Activated naive CD8-positive, alpha-beta T cell (primary cell): ENCODE measurements around the gene ZNF560.
"Not testable (repeated sequence)": the region's sequence is repeated elsewhere in the genome, so short reads cannot be mapped to it uniquely, and the experiment has no call there.

ENCODE experiments used
- H3K27ac Mint-ChIP-seq: one replicate; pipeline ENCODE4 v1.8.0; 2021; ENCODE audit warnings: mixed read lengths
- H3K27me3 Mint-ChIP-seq: one replicate; pipeline ENCODE4 v1.8.0; 2021; ENCODE audit warnings: mixed read lengths
- H3K36me3 Mint-ChIP-seq: one replicate; pipeline ENCODE4 v1.8.0; 2021; ENCODE audit warnings: mixed read lengths
- H3K4me1 Mint-ChIP-seq: one replicate; pipeline ENCODE4 v1.8.0; 2021; ENCODE audit warnings: low read depth, mixed read lengths
- H3K4me3 Mint-ChIP-seq: one replicate; pipeline ENCODE4 v1.8.0; 2021; ENCODE audit warnings: mild to moderate bottlenecking, mixed read lengths
- H3K9me3 Mint-ChIP-seq: one replicate; pipeline ENCODE4 v1.8.0; 2021; ENCODE audit warnings: low read depth, mixed read lengths

ZNF560 gene

GRCh38 chr19:9498183-9498902 is at the start of gene ZNF560:
TSS of gene ZNF560 (minus strand) at chr19:9498616. CDS start at chr19:9475313, 23,303 bp downstream.
- Mint-ChIP-seq H3K4me1 (peaks cover 3% of the 10 kb centered on the region), H3K4me3 (peak within 1 kb of the TSS; percentile 23), H3K27me3 (peaks cover 11% of the 10 kb centered on the region), H3K27ac (no peak within 1 kb of the TSS), H3K36me3 (peaks cover 18% of the 10 kb centered on the region), H3K9me3 (peaks cover 11% of the 10 kb centered on the region)

- no peak overlapping the region for H3K27ac Mint-ChIP-seq
- H3K4me1 Mint-ChIP-seq = no peaks in the 10 kb centered on the region
- no peak overlapping the region for H3K4me3 Mint-ChIP-seq
- H3K9me3 Mint-ChIP-seq = peaks cover 8% of the 10 kb centered on the region
- H3K36me3 Mint-ChIP-seq = peaks cover 14% of the 10 kb centered on the region
- H3K27me3 Mint-ChIP-seq = peaks cover 2% of the 10 kb centered on the region
Observed at GRCh38 chr19:9547870-9548269, 49.5 kb upstream of the ZNF560 start.

GRCh38 chr19:9541281-9541680 is 42.9 kb upstream of the ZNF560 start:
- not testable (repeated sequence) for H3K27ac Mint-ChIP-seq, H3K27me3 Mint-ChIP-seq, H3K9me3 Mint-ChIP-seq, H3K4me3 Mint-ChIP-seq
- Mint-ChIP-seq H3K36me3 (peaks cover 12% of the 10 kb centered on the region), H3K4me1 (peaks cover 17% of the 10 kb centered on the region)

GRCh38 chr19:9539921-9540320 is 41.5 kb upstream of the ZNF560 start:
- Mint-ChIP-seq H3K27ac (peak overlapping the region; percentile 86), H3K4me3 (peak overlapping the region; percentile 100), H3K4me1 (peaks cover 22% of the 10 kb centered on the region), H3K36me3 (peaks cover 24% of the 10 kb centered on the region)
- H3K27me3 Mint-ChIP-seq, H3K9me3 Mint-ChIP-seq: not testable (repeated sequence)

DNA sequence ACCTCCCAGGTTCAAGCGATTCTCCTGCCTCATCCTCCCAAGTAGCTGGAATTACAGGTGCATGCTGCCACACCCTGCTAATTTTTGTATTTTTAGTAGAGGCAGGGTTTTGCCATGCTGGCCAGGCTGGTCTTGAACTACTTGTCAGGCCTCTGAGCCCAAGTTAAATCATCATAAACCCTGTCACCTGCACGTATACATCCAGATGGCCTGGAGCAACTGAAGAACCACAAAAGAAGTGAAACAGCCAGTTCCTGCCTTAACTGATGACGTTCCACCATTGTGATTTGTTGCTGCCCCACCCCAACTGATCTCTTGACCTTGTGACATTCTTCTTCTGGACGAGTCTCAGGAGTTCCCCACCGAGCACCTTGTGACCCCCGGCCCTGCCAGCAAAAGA is 40.8 kb upstream of the ZNF560 start:
- peak overlapping the region; percentile 99 for H3K27ac Mint-ChIP-seq
- H3K9me3 Mint-ChIP-seq, H3K27me3 Mint-ChIP-seq: not testable (repeated sequence)
- peaks cover 27% of the 10 kb centered on the region for H3K36me3 Mint-ChIP-seq
- H3K4me3 Mint-ChIP-seq = peak overlapping the region; percentile 100
- peaks cover 22% of the 10 kb centered on the region for H3K4me1 Mint-ChIP-seq

- Mint-ChIP-seq H3K27ac (peak within 1 kb of the TSS; percentile 99), H3K9me3 (peaks cover 7% of the 10 kb centered on the region), H3K36me3 (peaks cover 35% of the 10 kb centered on the region)
Observed at GRCh38 chr19:9538183-9539058, 40.0 kb upstream of the ZNF560 start, which contains the start of gene ZNF426. TSS of gene ZNF426 (minus strand) at chr19:9538645. CDS start at chr19:9536232, 2,413 bp downstream.

GRCh38 chr19:9535934-9536333 is 37.5 kb upstream of the ZNF560 start:
- Mint-ChIP-seq H3K36me3 (peaks cover 54% of the 10 kb centered on the region), H3K27me3 (no peaks in the 10 kb centered on the region), H3K4me3 (peak overlapping the region; percentile 27), H3K4me1 (peaks cover 22% of the 10 kb centered on the region), H3K9me3 (peaks cover 7% of the 10 kb centered on the region), H3K27ac (no peak overlapping the region)

More at GRCh38 chr19:9538183-9539058, 40.0 kb upstream of the ZNF560 start, which contains the start of gene ZNF426:
- H3K4me1 Mint-ChIP-seq = peaks cover 22% of the 10 kb centered on the region
- H3K4me3 Mint-ChIP-seq = peak within 1 kb of the TSS; percentile 100
- no peaks in the 10 kb centered on the region for H3K27me3 Mint-ChIP-seq

DNA sequence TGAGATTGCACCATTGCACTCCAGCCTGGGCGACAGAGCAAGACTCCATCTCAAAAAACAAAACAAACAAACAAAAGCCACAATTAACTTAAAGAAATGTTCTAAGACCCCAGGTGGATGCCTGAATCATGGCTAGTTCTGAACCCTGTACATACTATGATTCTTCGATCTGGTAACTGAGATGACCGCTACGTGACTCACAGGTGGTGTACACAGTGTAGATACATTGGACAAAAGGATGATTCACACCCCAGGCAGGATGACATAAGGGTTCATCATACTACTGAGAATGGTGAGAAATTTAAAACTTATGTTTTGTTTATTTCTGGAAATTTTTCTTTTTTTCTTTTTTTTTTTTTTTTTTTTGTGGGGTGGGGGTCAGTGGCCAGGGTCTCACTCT is 33.5 kb upstream of the ZNF560 start:
- H3K27me3 Mint-ChIP-seq = no peaks in the 10 kb centered on the region
- H3K27ac Mint-ChIP-seq = no peak overlapping the region
- peaks cover 22% of the 10 kb centered on the region for H3K9me3 Mint-ChIP-seq
- peaks cover 5% of the 10 kb centered on the region for H3K4me1 Mint-ChIP-seq
- H3K4me3 Mint-ChIP-seq = no peak overlapping the region
- H3K36me3 Mint-ChIP-seq = peaks cover 72% of the 10 kb centered on the region

DNA sequence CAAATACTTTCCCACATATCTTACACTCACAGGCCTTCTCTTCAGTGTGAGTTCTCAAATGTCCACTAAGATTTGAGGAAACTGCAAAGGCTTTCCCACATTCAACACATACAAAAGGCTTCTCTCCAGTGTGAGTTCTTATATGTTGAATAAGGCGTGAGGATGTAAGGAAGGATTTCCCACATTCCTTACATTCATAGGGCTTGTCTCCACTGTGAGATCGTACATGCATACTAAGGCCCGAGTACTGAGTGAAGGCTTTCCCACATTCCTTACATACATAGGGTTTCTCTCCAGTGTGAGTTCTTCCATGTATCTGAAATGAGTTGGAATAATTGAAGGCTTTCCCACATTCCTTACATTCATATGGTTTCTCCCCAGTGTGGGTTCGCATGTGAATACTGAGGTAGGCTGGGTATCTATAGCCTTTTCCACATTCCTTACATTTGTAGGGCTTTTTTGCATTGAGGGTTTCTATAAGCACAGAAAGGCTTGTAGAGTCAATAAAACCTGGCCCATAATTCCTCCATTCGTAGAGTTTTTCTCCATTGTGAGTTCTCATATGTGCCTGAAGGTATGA is 30.4 kb upstream of the ZNF560 start:
- Mint-ChIP-seq H3K27me3 (no peaks in the 10 kb centered on the region), H3K4me1 (no peaks in the 10 kb centered on the region), H3K27ac (no peak overlapping the region), H3K4me3 (no peak overlapping the region), H3K9me3 (peaks cover 32% of the 10 kb centered on the region), H3K36me3 (peaks cover 69% of the 10 kb centered on the region)

DNA sequence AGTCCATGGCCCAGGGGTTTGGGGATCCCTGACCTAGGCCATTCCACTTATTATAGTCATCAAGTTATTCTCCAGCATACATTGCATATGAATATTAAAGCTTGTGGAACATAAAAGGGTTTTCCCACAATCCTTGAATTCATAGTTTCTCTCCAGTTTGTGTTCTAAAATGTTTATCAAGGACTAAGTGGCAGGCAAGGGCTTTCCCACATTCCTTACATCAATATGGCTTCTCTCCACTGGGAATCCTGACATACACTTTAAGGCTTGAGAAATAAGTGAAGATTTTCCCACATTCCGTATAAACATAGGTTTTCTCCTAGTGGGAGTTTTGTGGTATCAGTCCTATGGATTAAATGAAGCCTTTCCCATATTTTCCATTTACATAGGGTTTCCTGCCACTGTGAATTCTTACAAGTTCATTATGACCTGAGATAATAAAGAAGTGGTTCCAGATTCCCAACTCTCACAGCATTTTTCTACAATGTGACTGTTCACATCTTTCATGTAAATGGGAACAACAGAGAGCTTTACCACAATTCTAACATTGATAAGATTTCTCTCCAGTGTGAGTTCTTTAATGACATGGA is 25.6 kb upstream of the ZNF560 start:
- Mint-ChIP-seq H3K27me3 (no peaks in the 10 kb centered on the region), H3K27ac (no peak overlapping the region), H3K36me3 (peaks cover 49% of the 10 kb centered on the region), H3K4me3 (no peak overlapping the region), H3K4me1 (no peaks in the 10 kb centered on the region), H3K9me3 (peaks cover 35% of the 10 kb centered on the region)

- Mint-ChIP-seq H3K4me1 (no peaks in the 10 kb centered on the region), H3K9me3 (peaks cover 47% of the 10 kb centered on the region), H3K36me3 (peaks cover 28% of the 10 kb centered on the region), H3K27me3 (peaks cover 2% of the 10 kb centered on the region), H3K27ac (no peak overlapping the region), H3K4me3 (no peak overlapping the region)
Observed at GRCh38 chr19:9507285-9507684, 8.9 kb upstream of the ZNF560 start.

DNA sequence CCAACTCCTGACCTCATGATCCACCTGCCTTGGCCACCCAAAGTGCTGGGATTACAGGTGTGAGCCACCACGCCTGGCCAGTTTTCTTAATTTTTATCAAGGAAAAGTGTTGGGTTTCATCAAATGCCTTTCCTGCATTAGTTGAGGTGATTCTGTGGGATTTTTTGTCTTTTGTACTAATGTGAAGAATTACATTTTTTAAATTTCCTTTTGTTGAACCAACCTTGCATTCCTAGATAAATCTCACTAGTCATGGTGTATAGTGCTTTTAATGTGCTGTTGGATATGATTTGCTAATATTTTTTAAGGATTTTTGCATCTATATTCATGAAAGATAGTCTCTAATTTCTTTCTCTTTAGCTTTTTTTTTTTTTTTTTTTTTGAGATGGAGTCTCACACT is 2.4 kb upstream of the ZNF560 start:
- no peak overlapping the region for H3K27ac Mint-ChIP-seq
- H3K4me1 Mint-ChIP-seq = peaks cover 3% of the 10 kb centered on the region
- H3K9me3 Mint-ChIP-seq = peaks cover 15% of the 10 kb centered on the region

DNA sequence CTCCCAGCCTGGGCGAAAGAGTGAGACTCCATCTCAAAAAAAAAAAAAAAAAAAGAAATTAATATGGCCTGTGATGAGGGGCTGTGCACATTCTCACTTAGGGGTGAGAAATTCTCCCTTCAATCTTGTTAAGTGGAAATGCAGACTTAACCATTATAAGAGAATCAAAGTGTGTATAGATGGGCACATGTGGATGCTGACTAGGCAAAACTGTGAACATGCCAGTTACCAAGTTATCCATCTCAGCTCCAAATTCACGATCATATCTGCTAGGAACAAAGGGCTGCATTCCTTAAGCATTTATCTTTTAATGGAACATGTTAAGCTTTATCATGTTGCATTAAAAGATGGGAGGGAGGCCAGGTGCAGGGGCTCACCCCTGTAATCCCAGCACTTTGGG is 4.3 kb downstream of the ZNF560 start:
- H3K4me3 Mint-ChIP-seq = no peak overlapping the region
- H3K36me3 Mint-ChIP-seq = peaks cover 16% of the 10 kb centered on the region
- H3K27me3 Mint-ChIP-seq = peaks cover 12% of the 10 kb centered on the region
- H3K9me3 Mint-ChIP-seq = peaks cover 4% of the 10 kb centered on the region
- peaks cover 3% of the 10 kb centered on the region for H3K4me1 Mint-ChIP-seq
- H3K27ac Mint-ChIP-seq = no peak overlapping the region

More for the DNA sequence above, 2.4 kb upstream of the ZNF560 start:
- no peak overlapping the region for H3K4me3 Mint-ChIP-seq
- H3K27me3 Mint-ChIP-seq = peaks cover 11% of the 10 kb centered on the region
- peaks cover 18% of the 10 kb centered on the region for H3K36me3 Mint-ChIP-seq

- H3K27ac Mint-ChIP-seq = no peak overlapping the region
- H3K36me3 Mint-ChIP-seq = peaks cover 8% of the 10 kb centered on the region
- H3K9me3 Mint-ChIP-seq = peaks cover 13% of the 10 kb centered on the region
- H3K4me3 Mint-ChIP-seq = no peak overlapping the region
- no peaks in the 10 kb centered on the region for H3K27me3 Mint-ChIP-seq
- no peaks in the 10 kb centered on the region for H3K4me1 Mint-ChIP-seq
Observed at GRCh38 chr19:9487016-9487415, 11.4 kb downstream of the ZNF560 start.
